SU-DHL-6 (cell line): ENCODE measurements around the gene FANCM.

Experiments
- CTCF ChIP-seq: fragments of 200-600 bp; sonication (generic); IDR thresholded peaks from one replicate; pipeline ENCODE4 v1.5.1; 2017; ENCODE audit warnings: antibody characterized with exemption, mild to moderate bottlenecking, low read length, moderate library complexity; ENCODE audit not compliant: insufficient read depth, poor library complexity, severe bottlenecking
- EZH2phosphoT487 ChIP-seq: fragments of 200-600 bp; sonication (generic), shearing (Covaris generic); conservative IDR thresholded peaks from 2 replicates; pipeline ENCODE4 v1.6.1; 2018; ENCODE audit warnings: mild to moderate bottlenecking, antibody characterized with exemption, low read length, moderate library complexity, mixed read lengths

GRCh38 chr14:45246151-45246550 lies 110.4 kb downstream of the FANCM start:
- no peak for TF ChIP-seq CTCF
- no peak for TF ChIP-seq EZH2phosphoT487
